Fibroblast of the aortic adventitia (primary cell): Measurements from ENCODE around the gene TCEAL2. TPM values are rescaled to one million over a fixed set of nuclear protein-coding genes. Genes with fewer than 3 reads are reported as not detected.

Source experiments
- total RNA-seq: library from RNA; depleted of rRNA; stranded (reverse); fragments of >200 nt; gene quantifications from 2 replicates; pipeline ENCODE4 v1.2.3, GENCODE V29; 2012; ENCODE audit warnings: low replicate concordance

TCEAL2 gene
- total RNA-seq, 1 donor: not detected

Other genes starting within 250 kb of the TCEAL2 start
- 0.08 and 0.18 TPM in 2 replicates for gene ZMAT1, start 193.7 kb upstream of the TCEAL2 start, total RNA-seq
- gene TCEAL6, start 16.8 kb downstream of the TCEAL2 start, total RNA-seq: not detected in 2 replicates
- gene BEX5, start 30.3 kb downstream of the TCEAL2 start, total RNA-seq: 0.09 TPM in 1 of 2 replicates, not detected in the other
- gene TCP11X1, start 89.6 kb downstream of the TCEAL2 start, total RNA-seq: not detected in 2 replicates
- not detected in 2 replicates for gene NXF2, start 121.5 kb downstream of the TCEAL2 start, total RNA-seq